MG63 (cell line): ENCODE measurements around the gene MOCOS. TPM values are rescaled to one million over a fixed set of nuclear protein-coding genes. Genes with fewer than 3 reads are reported as not detected.
"Not testable (repeated sequence)": the region's sequence is repeated elsewhere in the genome, so short reads cannot be mapped to it uniquely, and the experiment has no call there.

Experiments
- DNase-seq: peaks from one replicate; pipeline ENCODE4 v3.0.0-alpha.2; 2020
- H3K27me3 ChIP-seq: fragments of 250-450 bp; sonication (Bioruptor Pico); 2 replicates; pipeline ENCODE4 v1.5.1; 2020; ENCODE audit warnings: mild to moderate bottlenecking, moderate library complexity
- H3K36me3 ChIP-seq: fragments of 250-450 bp; sonication (Bioruptor Pico); 2 replicates; pipeline ENCODE4 v1.5.1; 2020; ENCODE audit warnings: mild to moderate bottlenecking, moderate library complexity
- H3K4me3 ChIP-seq: fragments of 250-450 bp; sonication (Bioruptor Pico); 2 replicates; pipeline ENCODE4 v1.5.1; 2020; ENCODE audit warnings: mild to moderate bottlenecking, moderate library complexity
- H3K9me3 ChIP-seq: fragments of 250-450 bp; sonication (Bioruptor Pico); 2 replicates; pipeline ENCODE4 v1.5.1; 2020; ENCODE audit warnings: mild to moderate bottlenecking, moderate library complexity
- total RNA-seq: library from RNA; depleted of rRNA; stranded (reverse); fragments of >200 nt; shearing (Covaris generic); gene quantifications from 2 replicates; pipeline ENCODE4 v1.2.3, GENCODE V29; 2014; ENCODE audit warnings: low replicate concordance

Gene MOCOS
- total RNA-seq, 1 experiment from 2014 or later = 16.4 TPM

- no peak overlapping the region for H3K4me3 ChIP-seq
- no peaks in the 10 kb centered on the region for H3K27me3 ChIP-seq
- DNase-seq = no peak
- peaks cover 29% of the 10 kb centered on the region for H3K36me3 ChIP-seq
- H3K9me3 ChIP-seq = peaks cover 2% of the 10 kb centered on the region; the same call in 1 of the 2 replicates
Observed at GRCh38 chr18:36212301-36213171, 25.2 kb downstream of the MOCOS start.

- Histone ChIP-seq H3K9me3 (no peaks in the 10 kb centered on the region), H3K36me3 (peaks cover 16% of the 10 kb centered on the region), H3K27me3 (no peaks in the 10 kb centered on the region), H3K4me3 (no peak overlapping the region)
- DNase-seq = no peak
Observed at GRCh38 chr18:36214811-36215210, 27.5 kb downstream of the MOCOS start.

GRCh38 chr18:36215577-36215976 is 28.3 kb downstream of the MOCOS start:
- no peak for DNase-seq
- Histone ChIP-seq H3K36me3 (peaks cover 18% of the 10 kb centered on the region), H3K9me3 (no peaks in the 10 kb centered on the region), H3K27me3 (no peaks in the 10 kb centered on the region), H3K4me3 (no peak overlapping the region)

GRCh38 chr18:36217348-36217747 is 30.1 kb downstream of the MOCOS start:
- DNase-seq = no peak
- H3K9me3 ChIP-seq = no peaks in the 10 kb centered on the region
- H3K4me3 ChIP-seq = no peak overlapping the region
- peaks cover 16% of the 10 kb centered on the region for H3K36me3 ChIP-seq
- H3K27me3 ChIP-seq = no peaks in the 10 kb centered on the region

GRCh38 chr18:36229188-36229587 is 41.9 kb downstream of the MOCOS start:
- peaks cover 81% of the 10 kb centered on the region for H3K36me3 ChIP-seq
- no peak for DNase-seq

GRCh38 chr18:36240510-36240909 is 53.2 kb downstream of the MOCOS start:
- not testable (repeated sequence) for DNase-seq, H3K27me3 ChIP-seq, H3K4me3 ChIP-seq, H3K9me3 ChIP-seq
- H3K36me3 ChIP-seq = peaks cover 39% of the 10 kb centered on the region

More at GRCh38 chr18:36229188-36229587, 41.9 kb downstream of the MOCOS start:
- H3K4me3 ChIP-seq = no peak overlapping the region
- peaks cover 18% of the 10 kb centered on the region for H3K9me3 ChIP-seq
- H3K27me3 ChIP-seq = no peaks in the 10 kb centered on the region

GRCh38 chr18:36241831-36242230 is 54.5 kb downstream of the MOCOS start:
- Histone ChIP-seq H3K27me3 (no peaks in the 10 kb centered on the region), H3K36me3 (peaks cover 46% of the 10 kb centered on the region), H3K9me3 (peaks cover 5% of the 10 kb centered on the region), H3K4me3 (no peak overlapping the region)
- no peak for DNase-seq

- H3K27me3 ChIP-seq = no peaks in the 10 kb centered on the region
- peaks cover 51% of the 10 kb centered on the region for H3K36me3 ChIP-seq
- peaks cover 5% of the 10 kb centered on the region for H3K9me3 ChIP-seq
- peak; percentile 1 for DNase-seq
- H3K4me3 ChIP-seq = no peak overlapping the region
Observed at GRCh38 chr18:36247036-36247435, 59.7 kb downstream of the MOCOS start.

GRCh38 chr18:36249392-36249791 is 62.1 kb downstream of the MOCOS start:
- H3K27me3 ChIP-seq = no peaks in the 10 kb centered on the region
- no peak overlapping the region for H3K4me3 ChIP-seq
- H3K36me3 ChIP-seq = peaks cover 34% of the 10 kb centered on the region
- peaks cover 3% of the 10 kb centered on the region; the same call in 1 of the 2 replicates for H3K9me3 ChIP-seq
- DNase-seq = no peak

- Histone ChIP-seq H3K4me3 (no peak overlapping the region), H3K36me3 (peaks cover 27% of the 10 kb centered on the region), H3K27me3 (no peaks in the 10 kb centered on the region), H3K9me3 (no peaks in the 10 kb centered on the region)
- no peak for DNase-seq
Observed at GRCh38 chr18:36250827-36251226, 63.5 kb downstream of the MOCOS start.

GRCh38 chr18:36255072-36255698 is 67.9 kb downstream of the MOCOS start:
- Histone ChIP-seq H3K4me3 (no peak overlapping the region), H3K9me3 (no peaks in the 10 kb centered on the region), H3K36me3 (peaks cover 17% of the 10 kb centered on the region), H3K27me3 (no peaks in the 10 kb centered on the region)
- no peak for DNase-seq

- Histone ChIP-seq H3K27me3 (no peaks in the 10 kb centered on the region), H3K4me3 (no peak overlapping the region), H3K9me3 (no peaks in the 10 kb centered on the region), H3K36me3 (peaks cover 20% of the 10 kb centered on the region)
- DNase-seq = no peak
Observed at GRCh38 chr18:36256094-36256493, 68.8 kb downstream of the MOCOS start.

GRCh38 chr18:36262971-36263370 is 75.7 kb downstream of the MOCOS start:
- DNase-seq = no peak
- Histone ChIP-seq H3K4me3 (no peak overlapping the region), H3K27me3 (no peaks in the 10 kb centered on the region), H3K36me3 (peaks cover 6% of the 10 kb centered on the region), H3K9me3 (no peaks in the 10 kb centered on the region)

GRCh38 chr18:36264283-36264682 is 77.0 kb downstream of the MOCOS start:
- no peak overlapping the region for H3K4me3 ChIP-seq
- DNase-seq = no peak
- H3K9me3 ChIP-seq = no peaks in the 10 kb centered on the region
- no peaks in the 10 kb centered on the region for H3K27me3 ChIP-seq
- H3K36me3 ChIP-seq = peaks cover 6% of the 10 kb centered on the region

GRCh38 chr18:36265015-36265414 is 77.7 kb downstream of the MOCOS start:
- Histone ChIP-seq H3K9me3 (no peaks in the 10 kb centered on the region), H3K27me3 (no peaks in the 10 kb centered on the region), H3K4me3 (no peak overlapping the region), H3K36me3 (peaks cover 7% of the 10 kb centered on the region)
- DNase-seq = no peak

- H3K9me3 ChIP-seq = no peaks in the 10 kb centered on the region
- peaks cover 3% of the 10 kb centered on the region for H3K36me3 ChIP-seq
- no peaks in the 10 kb centered on the region for H3K27me3 ChIP-seq
- DNase-seq = no peak
- H3K4me3 ChIP-seq = no peak overlapping the region
Observed at GRCh38 chr18:36269157-36269556, 81.9 kb downstream of the MOCOS start.

GRCh38 chr18:36271153-36271552 is 83.9 kb downstream of the MOCOS start:
- DNase-seq = no peak
- Histone ChIP-seq H3K9me3 (no peaks in the 10 kb centered on the region), H3K4me3 (no peak overlapping the region), H3K36me3 (peaks cover 3% of the 10 kb centered on the region), H3K27me3 (no peaks in the 10 kb centered on the region)

- no peak for DNase-seq
- no peaks in the 10 kb centered on the region for H3K27me3 ChIP-seq
- H3K9me3 ChIP-seq = no peaks in the 10 kb centered on the region
- H3K4me3 ChIP-seq = no peak overlapping the region
- peaks cover 3% of the 10 kb centered on the region for H3K36me3 ChIP-seq
Observed at GRCh38 chr18:36273347-36273746, 86.0 kb downstream of the MOCOS start.
